H1 (cell line): ENCODE results near the gene ZNF613. TPM values are rescaled to one million over a fixed set of nuclear protein-coding genes. Genes with fewer than 3 reads are reported as not detected.
A peak's percentile ranks its signal among the peaks of the same experiment; 100 is the strongest.

Source experiments
- ASH2L ChIP-seq: fragments of 200-600, 300-600 bp; sonication (generic); IDR thresholded peaks from one replicate; pipeline ENCODE4 v1.7.1; 2017; ENCODE audit warnings: low read length
- BACH1 ChIP-seq: IDR thresholded peaks from 2 replicates; pipeline ENCODE4 v1.6.1; 2012; ENCODE audit warnings: low read length, improper control_type of control experiment
- BRCA1 ChIP-seq: IDR thresholded peaks from 2 replicates; pipeline ENCODE4 v1.6.1; 2012; ENCODE audit warnings: low read depth, low read length, improper control_type of control experiment
- CTBP2 ChIP-seq: IDR thresholded peaks from 2 replicates; pipeline ENCODE4 v1.7.0; 2011; ENCODE audit warnings: borderline replicate concordance, mild to moderate bottlenecking, moderate library complexity, mixed read lengths, low read length; ENCODE audit not compliant: insufficient read depth, insufficient read length
- CTCF ChIP-seq, 3 experiments: IDR thresholded peaks; 1 replicate in 2 of 3; 2 replicates in 1 of 3; pipeline versions ENCODE4 v1.5.1 to v1.6.1; 2011; ENCODE audit warnings: low read length in 3 of 3, mild to moderate bottlenecking in 3 of 3, inconsistent platforms in 2 of 3, low read depth in 1 of 3, moderate library complexity in 1 of 3; ENCODE audit not compliant: insufficient read depth in 1 of 3; ENCODE audit errors: control extremely low read depth in 1 of 3
- EGR1 ChIP-seq: IDR thresholded peaks from 2 replicates; pipeline ENCODE4 v1.6.1; 2011; ENCODE audit warnings: low read depth, low read length, borderline replicate concordance
- EP300 ChIP-seq, 2 experiments: IDR thresholded peaks; 1 replicate in 1 of 2; 2 replicates in 1 of 2; pipeline ENCODE4 v1.6.1; 2011 to 2012; ENCODE audit warnings: low read depth in 2 of 2, low read length in 2 of 2, mild to moderate bottlenecking in 2 of 2, borderline replicate concordance in 1 of 2, inconsistent platforms in 1 of 2, moderate library complexity in 1 of 2
- HDAC2 ChIP-seq, 2 experiments: fragments of 300-600 bp in 1 of 2; sonication (generic) in 1 of 2; IDR thresholded peaks; 2 replicates each; pipeline ENCODE4 v1.6.1; 2011 to 2012; ENCODE audit warnings: low read depth in 2 of 2, low read length in 2 of 2, mild to moderate bottlenecking in 2 of 2, moderate library complexity in 2 of 2, borderline replicate concordance in 1 of 2, inconsistent platforms in 1 of 2
- JUN ChIP-seq: IDR thresholded peaks from 2 replicates; pipeline ENCODE4 v1.6.1; 2011; ENCODE audit warnings: low read depth, mild to moderate bottlenecking, improper control_type of control experiment, low read length
- JUND ChIP-seq: IDR thresholded peaks from 2 replicates; pipeline ENCODE4 v1.6.1; 2011; ENCODE audit warnings: mild to moderate bottlenecking, improper control_type of control experiment, low read length
- KDM5A ChIP-seq: fragments of 200-600 bp; IDR thresholded peaks from 2 replicates; pipeline ENCODE4 v1.7.1; 2012; ENCODE audit warnings: mild to moderate bottlenecking, low read length, inconsistent platforms, mixed read lengths
- PHF8 ChIP-seq: fragments of 200-600 bp; sonication (generic); conservative IDR thresholded peaks from 2 replicates; pipeline ENCODE4 v1.7.1; 2012; ENCODE audit warnings: low read depth, mild to moderate bottlenecking, inconsistent platforms, low read length, moderate library complexity
- POLR2A ChIP-seq, 2 experiments: IDR thresholded peaks; 1 replicate in 1 of 2; 2 replicates in 1 of 2; pipeline ENCODE4 v1.6.1; 2011; ENCODE audit warnings: low read depth in 2 of 2, low read length in 2 of 2, mild to moderate bottlenecking in 2 of 2; ENCODE audit errors: control extremely low read depth in 1 of 2
- POLR2AphosphoS5 ChIP-seq: IDR thresholded peaks from 2 replicates; pipeline ENCODE4 v1.6.1; 2011; ENCODE audit warnings: low read depth, low read length
- SIN3A ChIP-seq, 2 experiments: IDR thresholded peaks in 1 of 2; conservative IDR thresholded peaks in 1 of 2; 2 replicates each; pipeline ENCODE4 v1.6.1; 2011 to 2012; ENCODE audit warnings: low read length in 2 of 2, improper control_type of control experiment in 1 of 2, low read depth in 1 of 2, mild to moderate bottlenecking in 1 of 2
- SUZ12 ChIP-seq: fragments of 200-600 bp; sonication (generic); IDR thresholded peaks from 2 replicates; pipeline ENCODE4 v1.6.1; 2012; ENCODE audit warnings: mild to moderate bottlenecking, inconsistent platforms, low read length, moderate library complexity, mixed read lengths
- TAF7 ChIP-seq: optimal IDR thresholded peaks from 2 replicates; pipeline ENCODE3; 2011; ENCODE audit warnings: low read depth, mild to moderate bottlenecking, inconsistent platforms, low read length, moderate library complexity, borderline replicate concordance
- TBP ChIP-seq: IDR thresholded peaks from 2 replicates; pipeline ENCODE4 v1.6.1; 2011; ENCODE audit warnings: low read depth, low read length, improper control_type of control experiment
- TEAD4 ChIP-seq: IDR thresholded peaks from 2 replicates; pipeline ENCODE4 v1.6.1; 2012; ENCODE audit warnings: low read depth, low read length, inconsistent platforms, mixed read lengths
- polyA plus RNA-seq, 7 experiments: library from polyadenylated mRNA; depleted of rRNA in 3 of 7; stranded (reverse) in 5 of 7; unstranded in 2 of 7; fragments of >200 nt in 5 of 7; fragments of 200-250 nt in 2 of 7; gene quantifications; 1 replicate in 5 of 7; 2 replicates in 1 of 7; 4 replicates in 1 of 7; pipeline versions ENCODE4 v1.2.1 to v1.2.3, GENCODE V29; 2011 to 2013; ENCODE audit warnings: missing spikeins in 2 of 7, mixed read lengths in 2 of 7
- total RNA-seq: library from RNA; stranded (reverse); fragmentation: NEBNext Ultra II Directional; extraction: Animal tissue kit (Norgen Biotek cat#: 25700); gene quantifications from 2 replicates; pipeline ENCODE4 v1.2.1, GENCODE V29; 2021
- TF ChIP-seq, protein P1 (sequence below): IDR thresholded peaks from 2 replicates; pipeline ENCODE4 v1.6.1; 2012; ENCODE audit warnings: inconsistent platforms

The ZNF613 gene
- total and polyA plus RNA-seq, 2 of the 8 experiments (the other 6 are each of a cell fraction or from before 2014, with no cell fraction given): 4.7 to 14.2 TPM

DNA sequence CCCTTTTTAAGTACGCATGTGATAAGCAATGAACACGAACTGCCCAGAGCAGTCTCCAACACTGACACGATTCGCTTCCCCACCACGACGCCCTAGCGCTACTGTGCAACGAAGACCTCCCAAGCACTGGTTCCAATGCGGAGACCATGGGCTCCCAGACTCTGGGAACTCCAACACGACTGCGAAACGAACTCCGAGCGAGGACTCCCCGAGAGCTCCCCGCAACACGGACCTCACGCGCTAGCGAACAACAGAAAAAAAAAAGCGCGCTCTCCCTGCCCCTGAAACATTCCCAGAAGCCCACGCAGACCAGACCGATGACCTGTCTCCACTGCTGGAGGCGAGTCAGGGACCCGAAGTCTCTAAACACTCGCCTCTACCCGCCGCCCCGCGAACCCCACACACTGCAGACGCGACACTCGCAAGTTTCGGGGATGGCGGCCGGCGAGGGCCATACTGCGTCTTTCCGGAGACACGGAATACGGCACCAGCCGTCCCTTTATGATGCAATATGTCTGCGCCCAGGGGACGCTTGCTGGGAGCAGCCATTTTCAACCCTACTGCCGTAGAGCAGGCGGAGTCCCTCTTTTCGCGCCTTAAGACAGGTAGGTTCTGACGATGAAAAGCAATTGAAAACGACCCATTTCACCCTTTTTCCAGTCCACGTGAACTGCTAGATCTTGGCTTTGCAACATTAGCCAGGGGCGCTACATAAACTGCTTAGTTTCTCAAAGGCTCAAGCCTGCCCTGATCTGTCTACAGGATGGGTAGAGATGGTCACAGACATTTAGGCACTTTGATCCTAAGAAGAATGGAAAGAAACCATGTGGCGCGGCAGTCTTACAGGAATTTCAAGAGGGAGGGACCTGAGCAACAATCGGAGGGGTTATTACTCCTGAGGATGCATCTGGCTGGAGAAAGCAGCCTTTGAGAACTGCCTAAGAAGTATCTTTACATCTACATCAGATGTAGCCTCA lies 39.5 kb upstream of the ZNF613 start, which contains the start of gene ZNF577 (continued):
- no peak for TF ChIP-seq SUZ12
- peak; percentile 33 to 78; a peak in 2 of 4 replicates for TF ChIP-seq SIN3A (conservative IDR thresholded peaks at IDR 0.05 in 1 of 2, IDR thresholded peaks at IDR 0.05 in 1 of 2; ENCODE audit: low read depth in 1 of 2, low read length in 2 of 2)
- TF ChIP-seq EGR1: no peak
- TF ChIP-seq PHF8: peak; percentile 78
- no peak for TF ChIP-seq CTBP2
- TF ChIP-seq JUND: peak; percentile 67
- TF ChIP-seq BRCA1: no peak
- TF ChIP-seq BACH1: peak; percentile 42
- 0 out of 4 replicates have a peak, but pooled peaks of 1 of the 2 experiments have one; percentile 16 for TF ChIP-seq HDAC2 (IDR thresholded peaks at IDR 0.05; ENCODE audit: borderline replicate concordance in 1 of 2, low read depth in 2 of 2, low read length in 2 of 2)
- peak; percentile 82 for TF ChIP-seq TAF7
- TF ChIP-seq JUN: no peak
- TF ChIP-seq ASH2L: peak; percentile 96
- no peak for TF ChIP-seq CTCF (IDR thresholded peaks at IDR 0.05; ENCODE audit: control extremely low read depth in 1 of 3, insufficient read depth in 1 of 3, low read depth in 1 of 3, low read length in 3 of 3)
- peak; percentile 94 for TF ChIP-seq POLR2AphosphoS5
- TF ChIP-seq TBP: peak; percentile 83
- TF ChIP-seq TEAD4: peak; percentile 25
- TF ChIP-seq, protein P1, sequence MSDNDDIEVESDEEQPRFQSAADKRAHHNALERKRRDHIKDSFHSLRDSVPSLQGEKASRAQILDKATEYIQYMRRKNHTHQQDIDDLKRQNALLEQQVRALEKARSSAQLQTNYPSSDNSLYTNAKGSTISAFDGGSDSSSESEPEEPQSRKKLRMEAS: peak; percentile 45
- peak; percentile 81 to 87 for TF ChIP-seq POLR2A (IDR thresholded peaks at IDR 0.05; ENCODE audit: control extremely low read depth in 1 of 2, low read depth in 2 of 2, low read length in 2 of 2)
- peak; percentile 48 for TF ChIP-seq KDM5A
- peak in 1 of 2 experiments; percentile 55; a peak in 1 of 3 replicates for TF ChIP-seq EP300 (IDR thresholded peaks at IDR 0.05; ENCODE audit: borderline replicate concordance in 1 of 2, low read depth in 2 of 2, low read length in 2 of 2)
